Motor neuron (in vitro differentiated cells): ENCODE measurements around the gene KRT33B. TPM values are rescaled to one million over a fixed set of nuclear protein-coding genes. Genes with fewer than 3 reads are reported as not detected.
"Not testable (repeated sequence)": the region's sequence is repeated elsewhere in the genome, so short reads cannot be mapped to it uniquely, and the experiment has no call there.

ENCODE experiments used
- ATAC-seq, 8 experiments: fragments of 200-7000 bp; cut with Tn5 transposase; replicated peaks in 6 of 8; 2 replicates each; pipeline ENCODE4 v1.8.0; 2021; ENCODE audit warnings: mild to moderate bottlenecking in 8 of 8, moderate library complexity in 8 of 8
- H3K27ac ChIP-seq, 2 donors: fragments of 250-450 bp; sonication (Bioruptor Pico); 2 replicates each; pipeline ENCODE4 v1.9.0; 2021; ENCODE audit warnings: antibody characterized with exemption in 2 of 2, mild to moderate bottlenecking in 2 of 2, moderate library complexity in 1 of 2
- H3K4me1 ChIP-seq, 2 donors: fragments of 250-450 bp; sonication (Bioruptor Pico); replicated peaks in 1 of 2; 2 replicates each; pipeline ENCODE4 v1.6.1; 2021; ENCODE audit warnings: antibody characterized with exemption in 2 of 2, mild to moderate bottlenecking in 2 of 2, moderate library complexity in 1 of 2
- H3K4me3 ChIP-seq, 5 donors: fragments of 250-450 bp; sonication (Bioruptor Pico); 2 replicates each; pipeline ENCODE4 v1.9.0; 2021; ENCODE audit warnings: antibody characterized with exemption in 5 of 5, mild to moderate bottlenecking in 5 of 5, moderate library complexity in 4 of 5
- WGBS, 10 experiments: fragments of 450-650 bp; shearing (Covaris generic); methylation state at CpG; one replicate each; pipeline ENCODE4 v1.0.0; 2022; 5-methylcytosine and 5-hydroxymethylcytosine counted together
- in situ Hi-C, 9 experiments: fragments of 400-800 bp; cut with MboI; loops; one replicate each; pipeline ENCODE4 v1.15.0; 2021; ENCODE audit warnings: low sequenced_read_pairs in 9 of 9, low pct_unique_long_range_greater_than_20kb in 2 of 9; ENCODE audit not compliant: unreplicated experiment in 9 of 9
- total RNA-seq, 8 experiments: library from RNA; unstranded; fragments of 300-600 nt; gene quantifications; 2 replicates each; pipeline versions ENCODE4 v1.2.3 to v1.2.4, GENCODE V29; 2022

KRT33B gene
- total RNA-seq, 8 experiments from 2014 or later, result 0.13 TPM; not detected in 7

- peak in 1 of 8 experiments; percentile 53 for ATAC-seq
- 40 to 100% (median 75%) methylated on average over 1 to 5 of the region's 5 CpGs; no CpG with 5 or more reads in 1 of the 10 experiments for WGBS, 10 experiments
- H3K4me3 ChIP-seq, result no peak overlapping the region
- no peak overlapping the region for H3K27ac ChIP-seq
- in situ Hi-C loops, result no loop called here
- no peaks in the 10 kb centered on the region for H3K4me1 ChIP-seq
Measured at GRCh38 chr17:41360296-41360995, 9.2 kb downstream of the KRT33B start.

- Histone ChIP-seq H3K27ac (no peak overlapping the region), H3K4me1 (no peaks in the 10 kb centered on the region), H3K4me3 (no peak overlapping the region)
- WGBS, 10 experiments, result 75 to 100% (median 94%) methylated on average over 3 to 4 of the region's 4 CpGs
- in situ Hi-C loops, result no loop called here
- no peak for ATAC-seq
Measured at GRCh38 chr17:41354536-41354935, 15.1 kb downstream of the KRT33B start.

- Histone ChIP-seq H3K4me1 (no peaks in the 10 kb centered on the region), H3K27ac (no peak overlapping the region), H3K4me3 (no peak overlapping the region)
- WGBS, 10 experiments, result 6 to 87% (median 66%) methylated on average over 1 to 7 of the region's 7 CpGs
- no peak for ATAC-seq
- in situ Hi-C loops, result no loop called here
Measured at GRCh38 chr17:41352597-41353366, 16.8 kb downstream of the KRT33B start.

- 0 to 100% (median 80%) methylated on average over 1 to 2 of the region's 2 CpGs; no CpG with 5 or more reads in 1 of the 10 experiments for WGBS, 10 experiments
- Histone ChIP-seq H3K4me1 (no peaks in the 10 kb centered on the region), H3K27ac (no peak overlapping the region), H3K4me3 (no peak overlapping the region)
- no peak for ATAC-seq
- in situ Hi-C loops, result no loop called here
Measured at GRCh38 chr17:41351177-41351576, 18.4 kb downstream of the KRT33B start.

- in situ Hi-C loops, H3K4me1 ChIP-seq, H3K4me3 ChIP-seq, ATAC-seq, H3K27ac ChIP-seq: not testable (repeated sequence)
- WGBS, 10 experiments, result 71 to 92% methylated on average over 5 to 8 of the region's 16 CpGs; no CpG with 5 or more reads in 8 of the 10 experiments
Measured at GRCh38 chr17:41350381-41350878, 19.2 kb downstream of the KRT33B start, which contains the start of gene KRT33A. KRT33A (minus strand) TSS chr17:41350828; CDS start chr17:41350767, 61 bp downstream.

- WGBS, 10 experiments, result 35 to 100% (median 61%) methylated on average over 1 to 7 of the region's 7 CpGs
- H3K4me1 ChIP-seq, result no peaks in the 10 kb centered on the region
- peak in 3 of 8 experiments; percentile 27 to 65 (median 38) for ATAC-seq
- H3K27ac ChIP-seq, result no peak overlapping the region
- in situ Hi-C loops, result loop anchor here in 1 of 9 experiments (25.0 kb wide), 1 partner anchor 164 kb away; the partner anchor contains the start of genes KRT13 and KRT15
- no peak overlapping the region for H3K4me3 ChIP-seq
Measured at GRCh38 chr17:41347869-41348760, 21.5 kb downstream of the KRT33B start.

GRCh38 chr17:41346421-41346820 lies 23.2 kb downstream of the KRT33B start:
- not testable (repeated sequence) for ATAC-seq, H3K4me3 ChIP-seq, H3K4me1 ChIP-seq, H3K27ac ChIP-seq
- 83 to 100% (median 93%) methylated on average over 2 to 8 of the region's 16 CpGs; no CpG with 5 or more reads in 6 of the 10 experiments for WGBS, 10 experiments
- in situ Hi-C loops, result loop anchor here in 1 of 9 experiments (25.0 kb wide), 1 partner anchor 166 kb away; the partner anchor contains the start of genes KRT13 and KRT15

- H3K4me3 ChIP-seq, result no peak overlapping the region
- no peak overlapping the region for H3K27ac ChIP-seq
- no peaks in the 10 kb centered on the region for H3K4me1 ChIP-seq
- 40 to 100% (median 87%) methylated on average over 1 to 3 of the region's 3 CpGs; no CpG with 5 or more reads in 5 of the 10 experiments for WGBS, 10 experiments
- no peak for ATAC-seq
- in situ Hi-C loops, result loop anchor here in 1 of 9 experiments (25.0 kb wide), 1 partner anchor 166 kb away; the partner anchor contains the start of genes KRT13 and KRT15
Measured at GRCh38 chr17:41345992-41346391, 23.6 kb downstream of the KRT33B start.

GRCh38 chr17:41343029-41343428 lies 26.6 kb downstream of the KRT33B start:
- 0 to 83% (median 67%) methylated on average over 1 to 3 of the region's 3 CpGs; no CpG with 5 or more reads in 1 of the 10 experiments for WGBS, 10 experiments
- no peak for ATAC-seq
- Histone ChIP-seq H3K4me1 (no peaks in the 10 kb centered on the region), H3K4me3 (no peak overlapping the region), H3K27ac (no peak overlapping the region)
- in situ Hi-C loops, result loop anchor here in 1 of 9 experiments (25.0 kb wide), 1 partner anchor 169 kb away; the partner anchor contains the start of genes KRT13 and KRT15

- no peaks in the 10 kb centered on the region for H3K4me1 ChIP-seq
- WGBS, 10 experiments, result 0 to 83% (median 66%) methylated on average over 1 to 7 of the region's 7 CpGs; no CpG with 5 or more reads in 1 of the 10 experiments
- in situ Hi-C loops, result loop anchor here in 1 of 9 experiments (25.0 kb wide), 1 partner anchor 171 kb away; the partner anchor contains the start of genes KRT13 and KRT15
- no peak overlapping the region for H3K4me3 ChIP-seq
- no peak overlapping the region for H3K27ac ChIP-seq
- ATAC-seq, result peak in 2 of 8 experiments; percentile 39 to 55
Measured at GRCh38 chr17:41340934-41341861, 28.4 kb downstream of the KRT33B start.

GRCh38 chr17:41340494-41340893 lies 29.1 kb downstream of the KRT33B start:
- no peak for ATAC-seq
- Histone ChIP-seq H3K27ac (no peak overlapping the region), H3K4me1 (no peaks in the 10 kb centered on the region), H3K4me3 (no peak overlapping the region)
- 0 to 58% (median 57%) methylated on average over 1 to 3 of the region's 3 CpGs; no CpG with 5 or more reads in 4 of the 10 experiments for WGBS, 10 experiments
- in situ Hi-C loops, result loop anchor here in 1 of 9 experiments (25.0 kb wide), 1 partner anchor 172 kb away; the partner anchor contains the start of genes KRT13 and KRT15
